Retinal pigment epithelial cell (primary cell): ENCODE measurements around the gene PIK3C3.

Experiments
- DNase-seq: peaks from one replicate; pipeline ENCODE4 v3.0.0-alpha.2; 2010; ENCODE audit warnings: low read depth
- H3K4me3 ChIP-seq: 2 replicates; pipeline ENCODE4 v1.5.1; 2011; ENCODE audit warnings: mild to moderate bottlenecking, low read length, control low read depth, moderate library complexity
- TF ChIP-seq, protein P1 (sequence below): conservative IDR thresholded peaks from 2 replicates; pipeline ENCODE4 v1.5.1; 2011; ENCODE audit warnings: low read depth, low read length, control low read depth, inconsistent platforms

PIK3C3 gene

DNA sequence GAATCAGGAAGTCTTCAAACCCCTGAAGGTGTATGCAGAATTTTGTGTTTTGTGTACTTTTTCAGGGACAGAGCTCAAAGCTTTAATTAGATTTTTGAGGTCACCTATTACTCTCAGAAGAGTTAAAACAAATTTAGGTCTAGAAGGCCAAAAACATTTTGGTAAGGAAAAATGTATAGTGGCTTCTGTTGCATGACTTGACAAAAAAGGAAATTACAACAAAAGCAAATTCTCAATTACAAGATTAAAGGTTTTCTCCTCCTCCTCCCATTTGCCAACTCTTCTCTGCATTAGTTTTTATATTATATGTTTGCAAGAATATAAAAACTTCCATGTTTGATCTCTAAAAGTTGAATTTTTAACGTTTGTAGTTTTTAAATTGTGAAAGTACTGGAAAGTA is 4.0 kb downstream of the PIK3C3 start:
- TF ChIP-seq, protein P1, sequence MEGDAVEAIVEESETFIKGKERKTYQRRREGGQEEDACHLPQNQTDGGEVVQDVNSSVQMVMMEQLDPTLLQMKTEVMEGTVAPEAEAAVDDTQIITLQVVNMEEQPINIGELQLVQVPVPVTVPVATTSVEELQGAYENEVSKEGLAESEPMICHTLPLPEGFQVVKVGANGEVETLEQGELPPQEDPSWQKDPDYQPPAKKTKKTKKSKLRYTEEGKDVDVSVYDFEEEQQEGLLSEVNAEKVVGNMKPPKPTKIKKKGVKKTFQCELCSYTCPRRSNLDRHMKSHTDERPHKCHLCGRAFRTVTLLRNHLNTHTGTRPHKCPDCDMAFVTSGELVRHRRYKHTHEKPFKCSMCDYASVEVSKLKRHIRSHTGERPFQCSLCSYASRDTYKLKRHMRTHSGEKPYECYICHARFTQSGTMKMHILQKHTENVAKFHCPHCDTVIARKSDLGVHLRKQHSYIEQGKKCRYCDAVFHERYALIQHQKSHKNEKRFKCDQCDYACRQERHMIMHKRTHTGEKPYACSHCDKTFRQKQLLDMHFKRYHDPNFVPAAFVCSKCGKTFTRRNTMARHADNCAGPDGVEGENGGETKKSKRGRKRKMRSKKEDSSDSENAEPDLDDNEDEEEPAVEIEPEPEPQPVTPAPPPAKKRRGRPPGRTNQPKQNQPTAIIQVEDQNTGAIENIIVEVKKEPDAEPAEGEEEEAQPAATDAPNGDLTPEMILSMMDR, result no peak
- DNase-seq, result no peak
- H3K4me3 ChIP-seq, result no peak overlapping the region

DNA sequence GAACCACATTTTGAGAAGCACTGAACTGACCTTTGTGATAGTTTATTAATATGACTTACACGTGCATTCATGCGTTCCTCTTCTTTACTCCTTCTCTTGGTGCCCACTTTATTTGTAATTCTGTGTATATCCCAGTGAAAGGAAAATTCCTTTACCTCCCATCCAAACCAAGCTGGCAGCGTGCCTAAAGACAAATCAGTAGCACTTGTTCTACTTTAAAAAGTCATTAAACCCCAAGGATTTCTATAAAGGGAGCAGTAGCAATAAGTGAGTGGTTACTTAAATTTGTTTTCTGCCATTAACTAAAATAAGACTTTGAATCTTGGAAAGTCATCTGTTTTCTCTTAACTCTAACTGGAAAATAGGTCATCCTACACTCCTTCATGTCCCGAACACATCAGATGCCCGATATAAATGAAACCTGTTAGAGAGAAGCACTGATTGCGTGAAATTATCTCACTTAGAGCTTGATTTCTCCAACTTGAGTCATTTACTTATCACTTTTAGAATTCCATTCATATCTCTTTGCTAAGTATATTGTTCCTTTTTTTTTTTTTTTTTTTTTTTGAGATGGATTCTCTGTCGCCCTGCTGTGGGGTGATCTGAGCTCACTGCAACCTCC is 10.7 kb downstream of the PIK3C3 start:
- TF ChIP-seq, protein P1, result no peak
- H3K4me3 ChIP-seq, result no peak overlapping the region
- no peak for DNase-seq

DNA sequence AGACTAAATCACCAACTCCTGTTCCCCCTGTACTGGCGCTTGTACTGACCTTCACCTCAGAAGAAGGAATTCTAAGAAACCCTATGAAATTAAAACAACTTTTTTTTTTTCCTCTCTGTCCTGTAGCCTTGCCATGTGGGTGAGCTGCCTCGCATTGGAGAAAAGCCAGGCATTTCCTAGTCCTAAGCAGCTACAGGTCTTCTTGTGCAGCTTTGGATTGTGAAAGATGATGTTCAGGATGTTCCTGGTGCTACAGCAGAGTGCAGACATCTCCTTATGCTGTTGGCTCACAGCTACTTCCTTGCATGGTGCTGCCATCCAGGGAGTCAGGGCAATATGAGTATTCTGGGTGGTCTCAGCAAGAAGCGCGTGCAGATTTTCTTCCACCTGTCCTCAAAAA is 11.9 kb downstream of the PIK3C3 start:
- TF ChIP-seq, protein P1, result no peak
- no peak for DNase-seq
- no peak overlapping the region for H3K4me3 ChIP-seq

DNA sequence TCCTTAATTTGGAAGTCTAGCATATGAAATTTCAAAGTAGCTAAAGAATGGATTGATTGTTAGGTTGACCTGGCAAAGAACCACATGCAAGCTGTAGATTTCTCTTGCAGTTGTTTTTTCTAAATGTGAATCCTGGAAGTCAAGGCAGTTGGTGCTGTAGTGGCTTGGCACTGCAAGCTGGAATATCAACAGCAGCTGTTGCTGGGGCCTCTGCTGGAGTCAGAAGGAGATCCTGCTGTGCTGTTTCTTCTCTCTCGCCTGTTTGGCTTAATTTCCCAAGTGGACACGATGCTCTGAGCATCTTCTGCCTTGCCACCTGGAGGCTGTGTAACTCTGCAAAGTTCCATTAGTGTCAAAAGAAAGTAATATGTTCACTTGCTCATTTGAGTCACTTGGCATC is 12.6 kb downstream of the PIK3C3 start:
- TF ChIP-seq, protein P1, result no peak
- DNase-seq, result no peak
- H3K4me3 ChIP-seq, result no peak overlapping the region

DNA sequence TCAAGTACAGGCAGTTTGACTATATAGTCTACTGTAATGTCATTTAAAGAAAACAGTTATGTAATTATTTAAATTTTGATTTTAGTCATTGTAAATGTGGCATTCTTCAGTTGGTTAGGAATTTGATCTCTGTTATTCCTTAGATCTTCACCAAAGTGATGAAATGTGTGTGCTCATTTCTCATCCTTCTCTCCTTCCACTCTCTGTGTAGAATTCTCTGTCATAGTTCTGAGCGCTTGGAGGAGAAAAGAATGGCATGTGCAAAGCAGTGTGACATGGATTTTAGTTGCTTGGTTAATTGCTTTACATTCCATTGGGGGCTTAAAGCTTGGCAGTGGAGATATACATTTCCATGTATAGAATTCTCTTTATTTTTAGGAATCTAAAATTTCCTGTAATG is 14.8 kb downstream of the PIK3C3 start:
- peak; percentile 45 for DNase-seq
- no peak overlapping the region for H3K4me3 ChIP-seq
- TF ChIP-seq, protein P1, result no peak

DNA sequence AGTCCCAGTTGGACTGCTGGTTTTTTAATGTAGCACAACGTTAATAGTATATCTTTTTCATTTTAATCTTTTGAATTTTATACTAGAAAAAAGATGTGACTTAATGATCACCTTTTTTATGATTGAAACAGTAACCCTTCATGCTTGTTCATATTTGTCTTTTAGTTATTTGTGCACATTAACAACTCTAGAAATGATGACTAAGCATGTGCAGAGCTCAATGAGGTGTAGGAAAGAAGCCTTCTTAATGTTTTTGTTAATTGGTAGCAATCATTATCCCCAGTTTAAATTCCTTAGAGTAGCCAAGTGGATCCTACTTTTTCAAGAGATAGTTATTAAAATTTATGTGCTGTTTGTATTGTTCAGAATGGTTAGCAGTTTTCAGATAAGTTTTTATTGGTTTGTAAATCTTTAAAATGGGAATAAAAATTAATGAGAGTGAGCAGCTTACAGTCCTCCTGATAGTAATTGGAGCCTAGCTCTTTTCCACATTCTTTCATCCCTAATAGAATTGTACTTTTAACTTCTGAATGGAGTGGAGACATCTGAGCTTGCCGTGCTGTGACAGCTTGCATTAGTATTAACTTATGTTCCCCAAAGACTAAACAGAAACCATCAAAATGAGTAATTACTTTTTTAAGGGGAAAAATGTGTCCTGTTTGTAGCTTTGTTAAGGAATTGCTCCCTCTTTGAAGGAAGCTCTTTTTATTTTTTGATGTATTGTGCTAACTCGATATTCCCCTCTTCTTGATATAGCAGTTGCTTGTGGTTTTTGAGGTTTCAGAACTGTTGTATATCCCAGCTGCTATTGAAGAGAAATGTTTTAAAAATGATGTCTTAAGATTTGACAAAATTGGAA is 17.3 kb downstream of the PIK3C3 start:
- H3K4me3 ChIP-seq, result no peak overlapping the region
- TF ChIP-seq, protein P1, result no peak
- DNase-seq, result no peak

DNA sequence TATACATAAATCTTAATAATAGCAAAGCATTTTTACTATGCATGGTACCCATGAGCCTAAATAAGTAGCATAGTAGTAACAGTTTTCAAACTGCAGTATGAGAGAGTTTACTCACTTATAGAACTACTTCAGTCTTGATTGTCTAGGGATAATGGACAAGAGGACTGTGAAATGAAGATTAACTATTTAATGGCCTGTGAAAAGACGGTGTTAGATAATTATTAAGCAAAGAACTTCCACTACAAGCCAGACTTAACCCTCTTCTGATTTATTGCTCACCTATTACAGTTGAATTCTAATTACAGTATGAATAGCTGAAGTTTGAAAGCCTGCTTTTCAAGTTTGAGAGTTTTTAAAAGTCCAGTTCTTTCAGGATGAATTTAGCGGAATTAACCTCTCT is 18.9 kb downstream of the PIK3C3 start:
- TF ChIP-seq, protein P1, result no peak
- no peak overlapping the region for H3K4me3 ChIP-seq
- no peak for DNase-seq
